Brain pericyte (primary cell): ENCODE measurements around the gene KRT9.
"Not testable (repeated sequence)": the region's sequence is repeated elsewhere in the genome, so short reads cannot be mapped to it uniquely, and the experiment has no call there.

Experiments used
- DNase-seq: peaks from one replicate; pipeline ENCODE4 v3.0.0-alpha.2; 2012; ENCODE audit warnings: low read depth, low spot score

The KRT9 gene

GRCh38 chr17:41579484-41580243 lies 7.8 kb upstream of the KRT9 start:
- DNase-seq = peak; percentile 29

DNA sequence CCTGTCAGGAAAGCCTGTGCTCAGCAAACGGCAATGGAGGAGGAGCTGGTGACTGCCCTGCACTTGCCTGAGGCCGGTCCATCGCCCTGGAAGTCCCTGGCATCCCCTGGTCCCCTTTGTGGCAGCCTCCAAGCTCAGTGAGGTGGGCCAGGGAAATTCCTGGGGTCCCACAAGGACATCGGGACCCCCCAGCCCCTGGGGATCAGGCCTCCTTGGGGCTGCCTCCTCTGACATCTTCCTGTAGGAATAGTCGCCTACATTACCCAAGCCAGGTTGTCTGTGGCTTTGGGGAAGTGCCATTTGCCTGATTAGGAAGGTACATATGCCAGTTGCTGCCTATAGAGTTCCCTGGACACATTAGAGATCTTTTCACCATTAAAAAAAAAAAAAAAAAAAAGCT lies 7.1 kb upstream of the KRT9 start:
- DNase-seq = no peak

- no peak for DNase-seq
These were observed 6.7 kb upstream of the KRT9 start for GRCh38 chr17:41578538-41578937.

GRCh38 chr17:41576740-41577139 lies 4.9 kb upstream of the KRT9 start:
- not testable (repeated sequence) for DNase-seq

- no peak for DNase-seq
These were observed 3.5 kb upstream of the KRT9 start for GRCh38 chr17:41575336-41575735.

GRCh38 chr17:41567317-41567716 lies 4.5 kb downstream of the KRT9 start:
- DNase-seq = no peak

DNA sequence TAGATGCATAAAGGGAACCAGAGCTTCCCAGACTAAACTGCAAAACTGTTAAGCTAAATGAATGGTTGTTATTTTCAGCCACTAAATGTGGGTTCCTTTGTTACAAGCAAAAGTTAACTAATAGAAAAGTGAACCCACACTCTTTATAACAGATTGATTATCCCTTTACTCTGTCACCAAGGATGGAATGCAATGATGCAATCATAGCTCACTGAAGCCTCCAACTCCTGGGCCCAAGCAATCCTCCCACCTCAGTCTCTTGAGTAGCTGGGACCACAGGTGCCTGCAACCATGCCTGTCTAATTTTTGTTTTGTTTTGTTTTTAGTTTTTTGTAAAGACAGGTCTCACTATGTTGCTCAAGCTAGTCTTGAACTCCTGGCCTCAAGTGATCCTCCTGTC lies 6.5 kb downstream of the KRT9 start:
- DNase-seq = no peak

DNA sequence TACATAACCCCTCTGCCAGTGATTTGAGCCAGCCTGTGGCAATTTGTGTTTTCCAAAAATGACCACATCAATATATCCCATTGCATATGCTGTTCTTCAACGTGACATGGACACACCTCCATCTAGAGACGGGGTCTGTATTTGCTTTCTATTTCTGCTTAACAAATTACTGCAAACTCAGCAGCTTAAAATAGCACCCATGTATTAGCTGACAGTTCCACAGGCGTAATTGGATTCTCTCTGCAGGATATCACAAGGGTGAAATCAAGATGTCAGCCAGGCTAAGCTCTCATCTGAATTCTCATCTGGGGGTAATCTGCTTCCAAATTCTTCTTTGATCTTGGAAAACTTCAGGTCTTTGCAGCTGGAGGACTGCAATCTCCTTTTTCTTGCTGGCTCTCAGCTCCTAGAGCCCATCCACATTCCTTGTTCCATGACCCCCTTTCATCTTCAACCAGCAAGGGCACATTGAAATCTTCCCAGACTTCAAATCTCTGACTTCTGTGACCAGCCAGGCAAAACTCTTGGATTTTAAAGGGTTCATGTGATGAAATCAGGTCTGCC lies 8.2 kb downstream of the KRT9 start:
- no peak for DNase-seq

DNA sequence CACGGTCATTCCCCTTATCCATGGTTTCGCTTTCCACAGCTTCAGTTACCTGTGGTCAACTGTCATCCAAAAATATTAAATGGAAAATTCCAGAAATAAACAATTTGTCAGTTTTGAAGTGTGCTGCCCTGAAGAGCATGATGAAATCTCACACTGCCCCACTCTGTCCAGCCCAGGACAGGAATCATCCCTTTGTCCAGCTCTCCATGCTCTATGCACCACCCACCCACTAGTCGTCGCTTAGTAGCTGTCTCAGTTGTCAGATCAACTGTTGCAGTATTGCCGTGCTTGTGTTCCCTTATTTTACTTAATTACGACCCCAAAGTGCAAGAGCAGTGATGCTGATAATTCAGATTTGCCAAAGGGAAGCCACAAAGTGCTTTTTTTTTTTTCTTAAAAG lies 10.3 kb downstream of the KRT9 start:
- DNase-seq = no peak

DNA sequence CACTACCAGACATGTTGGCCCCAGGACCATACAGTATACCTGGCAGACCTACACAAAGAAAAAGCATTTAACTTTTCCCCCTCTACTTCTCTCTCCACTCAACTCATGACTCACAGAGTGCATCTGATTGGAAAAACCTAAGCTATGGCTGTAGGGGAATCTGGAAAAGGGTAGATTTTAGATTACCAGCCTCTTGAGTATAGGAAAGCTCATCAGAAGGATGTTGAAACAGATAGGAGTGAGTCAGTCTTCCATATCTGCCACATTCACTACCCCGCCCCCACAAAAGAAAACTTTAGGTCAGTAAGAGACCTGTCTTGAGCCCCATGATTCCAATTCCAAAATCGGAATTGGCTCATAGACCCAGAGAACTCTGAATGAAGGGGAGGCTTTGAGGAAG lies 12.3 kb downstream of the KRT9 start:
- DNase-seq = no peak

DNA sequence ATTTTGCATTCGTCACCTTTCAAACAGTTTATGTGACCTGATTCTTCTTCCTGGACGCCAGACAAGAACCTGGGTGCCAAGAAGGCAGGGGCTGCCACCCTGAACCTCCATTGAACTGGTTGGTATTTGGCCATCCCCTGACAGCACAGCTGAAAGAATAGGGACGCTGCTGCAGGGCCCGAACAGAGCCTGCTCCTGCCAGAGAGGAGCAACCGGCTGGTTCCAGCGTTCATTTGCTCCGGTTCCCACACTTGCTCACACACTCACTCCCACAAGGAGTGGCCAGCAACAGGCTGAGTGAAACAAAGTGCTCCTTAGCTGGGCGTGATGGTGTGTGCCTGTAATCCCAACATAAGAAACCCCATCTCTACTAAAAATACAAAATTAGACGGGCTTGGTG lies 14.9 kb downstream of the KRT9 start:
- no peak for DNase-seq

DNA sequence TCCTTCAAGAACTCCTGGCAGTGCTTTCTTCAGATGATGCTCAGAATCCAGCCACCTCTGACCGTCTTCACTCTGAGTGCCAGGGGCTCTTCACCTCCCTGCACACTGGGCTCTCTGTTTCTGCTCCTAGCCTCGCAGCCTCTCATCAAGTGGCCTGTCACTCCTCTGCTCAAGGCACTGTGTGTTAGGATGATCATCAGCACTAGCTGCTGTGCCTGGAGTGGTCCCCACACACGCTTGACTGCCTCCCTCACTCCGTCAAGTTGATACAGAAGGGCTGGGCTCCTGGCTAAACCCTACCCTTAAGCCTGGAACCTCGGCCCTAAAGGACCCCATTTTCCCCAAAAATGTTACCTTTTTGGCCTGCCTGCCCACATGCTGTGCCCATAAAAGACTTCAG lies 15.6 kb downstream of the KRT9 start:
- no peak for DNase-seq

GRCh38 chr17:41555105-41555887 lies 16.6 kb downstream of the KRT9 start:
- DNase-seq = no peak

DNA sequence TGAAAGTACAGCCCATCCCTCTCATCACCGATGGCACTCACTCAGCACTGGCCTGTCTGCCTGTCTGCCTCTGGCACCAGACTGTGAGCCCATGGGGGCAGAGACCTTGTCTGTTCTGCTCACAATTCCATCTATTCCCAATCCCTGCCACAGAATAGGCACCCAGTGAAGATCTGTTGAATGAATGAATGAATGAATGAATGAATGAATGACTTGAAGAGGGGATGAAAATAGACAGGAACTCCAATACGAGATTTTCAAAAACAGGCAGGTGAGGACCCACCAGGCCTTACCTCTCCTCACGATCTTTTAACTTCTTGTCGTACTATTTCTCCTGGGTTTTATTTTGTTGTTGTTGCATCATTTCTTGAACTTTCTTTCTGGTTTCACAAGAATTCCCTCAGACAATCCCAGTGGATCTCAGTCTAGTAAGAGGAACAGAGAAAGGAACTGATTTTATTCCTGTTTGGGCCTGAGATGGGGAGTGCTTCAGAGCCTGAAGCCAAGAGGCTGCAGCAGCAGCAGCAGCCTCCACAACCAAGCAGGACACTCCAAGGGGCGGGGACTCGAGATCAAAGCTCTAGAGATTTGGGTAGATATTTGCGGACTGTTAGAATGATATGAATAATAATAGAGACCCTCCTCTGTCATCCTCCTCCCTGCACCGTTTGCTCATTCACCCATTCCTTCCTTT lies 17.7 kb downstream of the KRT9 start:
- DNase-seq = no peak

- no peak for DNase-seq
These were observed 18.7 kb downstream of the KRT9 start for GRCh38 chr17:41553176-41553575.

- no peak for DNase-seq
These were observed 19.4 kb downstream of the KRT9 start for GRCh38 chr17:41552455-41552854.

DNA sequence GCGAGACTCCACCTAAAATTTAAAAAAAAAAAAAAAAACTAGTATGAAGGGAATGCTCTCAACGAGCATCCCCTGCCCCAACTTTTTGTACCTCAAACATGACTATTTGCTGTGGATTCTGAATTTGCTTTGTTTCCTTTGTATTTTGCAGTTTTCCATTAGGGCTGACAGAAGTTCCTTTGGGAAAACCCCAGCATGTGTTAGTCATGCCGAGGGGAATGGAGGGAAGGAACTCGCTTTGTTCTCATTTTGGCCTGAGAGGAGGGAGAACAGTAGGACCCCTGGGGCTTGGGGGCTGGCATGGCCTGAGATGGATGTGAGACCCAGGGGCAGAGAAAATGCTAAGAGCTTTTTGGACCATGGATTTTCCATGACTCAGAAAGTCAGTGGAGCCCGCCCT lies 20.5 kb downstream of the KRT9 start:
- no peak for DNase-seq

DNA sequence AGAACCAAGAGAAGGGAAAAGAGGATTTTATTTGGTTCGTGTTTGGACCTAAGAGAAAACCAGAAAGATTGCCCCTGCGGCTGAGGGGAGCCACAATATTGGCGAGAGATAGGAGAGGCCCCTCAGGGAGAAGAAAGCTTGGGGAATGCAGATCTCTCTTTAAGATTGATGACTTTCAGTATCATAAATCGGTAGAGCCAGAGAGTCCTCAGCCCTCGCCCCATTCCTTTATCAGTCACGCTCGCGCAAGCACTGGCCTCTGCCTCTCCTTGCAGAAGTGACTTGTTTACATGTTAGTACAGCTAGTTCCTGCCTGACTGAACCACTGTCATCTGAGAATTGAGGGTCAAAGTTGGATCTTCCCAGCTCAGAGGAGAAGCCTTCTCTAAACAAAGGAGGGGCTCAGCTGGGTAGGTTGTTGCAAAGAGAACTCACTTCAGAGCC lies 22.2 kb downstream of the KRT9 start:
- no peak for DNase-seq

GRCh38 chr17:41548844-41549595 lies 22.8 kb downstream of the KRT9 start:
- peak; percentile 82 for DNase-seq

DNA sequence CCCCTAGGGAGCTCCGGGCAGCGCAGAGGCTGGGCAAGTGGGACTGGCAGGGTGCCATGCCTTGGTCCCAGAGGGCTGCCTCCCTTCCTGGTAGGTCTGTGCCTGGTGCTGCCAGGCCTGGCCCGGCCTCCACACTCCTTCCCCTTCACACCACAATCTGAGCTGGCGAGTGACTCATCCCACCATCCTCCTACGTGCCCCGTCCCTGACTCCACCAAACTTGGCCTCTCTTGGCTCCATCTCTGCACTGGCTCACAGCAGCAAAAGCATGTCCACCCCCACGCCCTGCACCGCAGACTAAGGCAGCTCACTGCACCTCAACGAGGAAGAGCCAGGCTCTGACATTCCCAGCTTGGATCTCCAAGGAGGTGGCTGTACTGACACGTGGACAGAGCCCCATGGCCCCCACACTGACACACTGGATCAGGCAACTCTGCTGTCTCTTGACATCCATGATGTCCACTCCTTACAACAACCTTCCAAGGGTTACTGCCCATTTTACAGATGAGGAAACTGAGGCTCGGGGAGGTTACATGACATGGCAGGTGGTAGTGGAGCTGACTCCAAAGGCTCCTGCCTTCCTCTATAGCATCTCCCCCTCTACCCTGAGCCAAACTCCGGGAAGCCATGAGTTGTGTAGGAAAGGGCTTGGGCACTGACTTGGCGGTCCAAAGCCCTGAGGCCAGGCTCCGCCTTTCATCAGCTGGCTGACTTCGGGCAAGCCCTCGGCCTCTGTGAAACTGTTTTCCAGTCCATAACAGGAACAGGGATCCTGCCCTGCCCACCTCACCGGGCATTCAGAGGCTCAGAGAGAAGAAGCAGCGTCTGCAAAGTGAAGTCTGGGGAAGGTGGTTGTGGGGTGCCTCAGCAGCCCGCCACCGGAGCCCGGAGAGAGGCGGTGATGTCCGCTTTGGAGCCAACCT lies 23.7 kb downstream of the KRT9 start:
- DNase-seq = peak; percentile 82
